KMS-11 (cell line): Measurements from ENCODE around the gene CTBP2.

Source experiments
- H2AFZ ChIP-seq: fragments of 200-600 bp; sonication (generic); 2 replicates; pipeline ENCODE4 v1.6.1; 2016; ENCODE audit warnings: antibody characterized with exemption, mixed run types, low read depth
- H3K27ac ChIP-seq: fragments of 200-600 bp; sonication (generic); 2 replicates; pipeline ENCODE4 v1.6.1; 2016; ENCODE audit warnings: mild to moderate bottlenecking, mixed run types
- H3K27me3 ChIP-seq: fragments of 200-600 bp; sonication (generic); 2 replicates; pipeline ENCODE4 v1.6.1; 2017; ENCODE audit warnings: mild to moderate bottlenecking, low read depth, mixed run types, moderate library complexity; ENCODE audit not compliant: insufficient read depth
- H3K36me3 ChIP-seq: fragments of 200-600 bp; sonication (generic); 2 replicates; pipeline ENCODE4 v1.6.1; 2017; ENCODE audit warnings: mild to moderate bottlenecking, mixed run types; ENCODE audit not compliant: insufficient read depth
- H3K4me1 ChIP-seq: fragments of 200-600 bp; sonication (generic); 2 replicates; pipeline ENCODE4 v1.6.1; 2016; ENCODE audit warnings: mild to moderate bottlenecking, low read depth, mixed run types; ENCODE audit not compliant: poor library complexity, severe bottlenecking
- H3K4me2 ChIP-seq: fragments of 200-600 bp; sonication (generic); 2 replicates; pipeline ENCODE4 v1.7.0; 2016; ENCODE audit warnings: mild to moderate bottlenecking, mixed run types
- H3K4me3 ChIP-seq: fragments of 200-600 bp; sonication (generic); IDR thresholded peaks from 2 replicates; pipeline ENCODE4 v1.6.1; 2017; ENCODE audit warnings: low read depth, low read length, mixed read lengths; ENCODE audit not compliant: insufficient read depth
- H3K79me2 ChIP-seq: fragments of 200-600 bp; sonication (generic); 2 replicates; pipeline ENCODE4 v1.6.1; 2016; ENCODE audit warnings: low read depth, mixed run types; ENCODE audit not compliant: insufficient read depth
- H3K9ac ChIP-seq: fragments of 200-600 bp; sonication (generic); 2 replicates; pipeline ENCODE4 v1.6.1; 2016; ENCODE audit warnings: mild to moderate bottlenecking, mixed run types
- H4K20me1 ChIP-seq: fragments of 200-600 bp; sonication (generic); 2 replicates; pipeline ENCODE4 v1.6.1; 2016; ENCODE audit warnings: mild to moderate bottlenecking, mixed run types; ENCODE audit not compliant: insufficient read depth
- TF ChIP-seq, protein P1 (sequence below): fragments of 200-600 bp; sonication (generic); conservative IDR thresholded peaks from 2 replicates; pipeline ENCODE4 v1.6.1; 2017; ENCODE audit warnings: low read depth, mild to moderate bottlenecking, antibody characterized with exemption, low read length, moderate library complexity, mixed read lengths

Gene CTBP2

DNA sequence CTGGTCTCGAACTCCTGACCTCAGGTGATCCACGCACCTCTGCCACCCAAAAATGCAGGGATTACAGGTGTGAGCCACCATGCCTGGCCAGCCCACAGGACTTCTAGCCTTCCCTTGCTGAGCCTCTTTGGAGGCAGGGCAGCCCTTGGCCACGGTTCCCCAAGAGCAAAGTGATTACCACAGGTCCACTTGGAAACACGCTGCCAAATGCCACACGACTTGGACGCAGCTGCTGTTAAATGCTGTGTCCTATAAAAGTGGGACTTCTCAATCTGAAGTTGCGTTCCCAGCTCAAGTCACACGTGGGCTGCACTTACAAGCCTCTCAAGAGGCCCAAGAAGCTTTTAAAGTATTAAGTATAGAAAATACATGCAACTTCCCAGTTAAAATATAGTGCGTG lies 30.1 kb downstream of the CTBP2 start:
- Histone ChIP-seq H3K36me3 (no peaks in the 10 kb centered on the region), H4K20me1 (no peaks in the 10 kb centered on the region; the same call in 1 of the 2 replicates), H2AFZ (no peak overlapping the region), H3K4me3 (no peak overlapping the region), H3K4me2 (no peak overlapping the region), H3K79me2 (peaks cover 8% of the 10 kb centered on the region; the same call in 1 of the 2 replicates), H3K27me3 (no peaks in the 10 kb centered on the region), H3K27ac (no peak overlapping the region), H3K4me1 (peaks cover 23% of the 10 kb centered on the region), H3K9ac (no peak overlapping the region)
- TF ChIP-seq, protein P1, sequence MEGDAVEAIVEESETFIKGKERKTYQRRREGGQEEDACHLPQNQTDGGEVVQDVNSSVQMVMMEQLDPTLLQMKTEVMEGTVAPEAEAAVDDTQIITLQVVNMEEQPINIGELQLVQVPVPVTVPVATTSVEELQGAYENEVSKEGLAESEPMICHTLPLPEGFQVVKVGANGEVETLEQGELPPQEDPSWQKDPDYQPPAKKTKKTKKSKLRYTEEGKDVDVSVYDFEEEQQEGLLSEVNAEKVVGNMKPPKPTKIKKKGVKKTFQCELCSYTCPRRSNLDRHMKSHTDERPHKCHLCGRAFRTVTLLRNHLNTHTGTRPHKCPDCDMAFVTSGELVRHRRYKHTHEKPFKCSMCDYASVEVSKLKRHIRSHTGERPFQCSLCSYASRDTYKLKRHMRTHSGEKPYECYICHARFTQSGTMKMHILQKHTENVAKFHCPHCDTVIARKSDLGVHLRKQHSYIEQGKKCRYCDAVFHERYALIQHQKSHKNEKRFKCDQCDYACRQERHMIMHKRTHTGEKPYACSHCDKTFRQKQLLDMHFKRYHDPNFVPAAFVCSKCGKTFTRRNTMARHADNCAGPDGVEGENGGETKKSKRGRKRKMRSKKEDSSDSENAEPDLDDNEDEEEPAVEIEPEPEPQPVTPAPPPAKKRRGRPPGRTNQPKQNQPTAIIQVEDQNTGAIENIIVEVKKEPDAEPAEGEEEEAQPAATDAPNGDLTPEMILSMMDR: no peak

DNA sequence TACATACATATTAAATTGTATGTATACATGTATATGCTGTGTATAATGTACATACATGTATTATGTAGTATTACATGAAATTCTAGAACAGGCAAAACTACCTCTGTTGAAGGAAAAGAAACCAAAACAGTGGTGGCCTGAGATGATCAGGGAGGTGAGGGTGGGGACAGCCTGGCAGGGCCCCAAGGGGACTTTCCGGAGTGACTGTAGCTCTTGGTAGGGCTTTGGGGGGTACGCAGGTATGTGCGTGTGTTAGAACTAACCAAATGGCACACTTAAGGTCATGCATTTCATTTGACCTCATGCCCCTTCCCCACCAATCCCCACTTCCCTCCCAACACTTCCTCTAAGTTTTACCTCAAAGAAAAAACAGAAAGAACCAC lies 31.3 kb downstream of the CTBP2 start:
- Histone ChIP-seq H3K4me3 (no peak overlapping the region), H3K9ac (no peak overlapping the region), H3K27ac (peak overlapping the region; percentile 30; the same call in 1 of the 2 replicates), H3K4me2 (peak overlapping the region; percentile 46; the same call in 1 of the 2 replicates), H3K4me1 (peaks cover 23% of the 10 kb centered on the region), H4K20me1 (no peaks in the 10 kb centered on the region; the same call in 1 of the 2 replicates), H3K36me3 (no peaks in the 10 kb centered on the region), H3K27me3 (no peaks in the 10 kb centered on the region), H2AFZ (no peak overlapping the region), H3K79me2 (peaks cover 8% of the 10 kb centered on the region; the same call in 1 of the 2 replicates)
- TF ChIP-seq, protein P1: no peak

DNA sequence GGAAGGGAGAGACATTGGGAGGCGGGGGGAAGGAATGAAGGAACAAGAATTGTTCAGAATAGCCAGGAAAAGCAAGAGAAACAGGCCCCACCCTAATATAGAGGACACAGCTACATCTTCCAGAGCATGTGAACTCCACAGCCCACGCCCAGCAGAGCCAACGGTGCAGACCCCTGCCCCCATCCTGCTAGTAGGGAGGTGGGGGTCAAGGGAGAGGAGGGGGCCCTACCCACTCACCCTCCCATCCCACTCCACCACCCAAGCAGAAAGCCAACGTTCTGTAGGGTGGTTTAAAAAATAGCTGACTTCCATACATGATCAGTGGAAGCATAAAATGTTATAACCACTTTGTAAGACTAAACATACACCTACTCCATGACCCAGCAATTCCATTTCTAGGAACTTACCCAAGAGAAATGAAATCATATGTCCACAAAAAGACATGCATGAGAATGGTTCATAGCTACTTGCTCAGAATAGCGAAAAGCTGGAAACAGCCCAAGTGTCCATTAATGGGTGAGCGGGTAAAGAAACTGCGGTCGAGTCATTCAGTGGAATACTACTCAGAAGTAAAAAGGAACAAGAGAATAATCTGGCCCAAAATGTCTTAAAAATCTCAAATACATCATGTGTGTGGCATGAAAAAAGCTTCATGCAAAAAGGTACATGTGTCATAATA lies 31.8 kb downstream of the CTBP2 start:
- Histone ChIP-seq H3K79me2 (peaks cover 8% of the 10 kb centered on the region; the same call in 1 of the 2 replicates), H3K4me2 (peak overlapping the region; percentile 46; the same call in 1 of the 2 replicates), H3K27me3 (no peaks in the 10 kb centered on the region), H4K20me1 (no peaks in the 10 kb centered on the region; the same call in 1 of the 2 replicates), H2AFZ (no peak overlapping the region), H3K9ac (no peak overlapping the region), H3K27ac (no peak overlapping the region), H3K4me1 (peaks cover 23% of the 10 kb centered on the region), H3K36me3 (no peaks in the 10 kb centered on the region), H3K4me3 (no peak overlapping the region)
- TF ChIP-seq, protein P1: no peak

DNA sequence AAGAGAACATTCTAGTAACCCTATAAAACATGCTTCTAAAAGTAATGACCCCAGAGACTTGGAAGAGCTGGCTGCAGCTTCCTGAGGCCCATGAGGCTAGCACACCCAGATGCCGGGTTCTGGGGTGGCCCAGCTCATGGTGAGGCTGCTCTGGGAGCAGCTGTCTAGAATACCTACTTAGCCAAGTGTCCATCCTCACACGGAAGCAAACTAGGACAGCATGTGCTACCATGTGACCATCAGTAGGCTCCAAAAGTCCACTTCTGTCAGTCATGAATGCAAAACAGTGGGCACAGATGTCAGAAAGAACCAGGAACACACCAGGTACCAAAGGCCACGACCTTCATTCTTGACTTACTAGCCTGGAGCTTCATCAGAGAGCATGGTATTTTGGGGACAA lies 32.4 kb downstream of the CTBP2 start:
- Histone ChIP-seq H3K79me2 (peaks cover 8% of the 10 kb centered on the region; the same call in 1 of the 2 replicates), H3K4me3 (no peak overlapping the region), H2AFZ (no peak overlapping the region), H3K27me3 (no peaks in the 10 kb centered on the region), H3K4me2 (no peak overlapping the region), H4K20me1 (no peaks in the 10 kb centered on the region; the same call in 1 of the 2 replicates), H3K27ac (no peak overlapping the region), H3K4me1 (peaks cover 23% of the 10 kb centered on the region), H3K9ac (no peak overlapping the region), H3K36me3 (no peaks in the 10 kb centered on the region)
- TF ChIP-seq, protein P1: no peak
